HEK293T (cell line): Measurements from ENCODE around the gene SCAANT1.

Experiments
- FOXM1 ChIP-seq: fragments of 450-650 bp; IDR thresholded peaks from 2 replicates; pipeline ENCODE4 v1.6.1; 2017; ENCODE audit warnings: mild to moderate bottlenecking, borderline replicate concordance
- HDGF ChIP-seq: fragments of 450-650 bp; IDR thresholded peaks from 2 replicates; pipeline ENCODE4 v1.6.1; 2017; ENCODE audit warnings: antibody characterized with exemption, borderline replicate concordance
- LEF1 ChIP-seq: fragments of 450-650 bp; IDR thresholded peaks from 2 replicates; pipeline ENCODE4 v1.6.1; 2017; ENCODE audit warnings: mild to moderate bottlenecking, borderline replicate concordance
- SUZ12 ChIP-seq: fragments of 450-650 bp; IDR thresholded peaks from 2 replicates; pipeline ENCODE4 v1.6.1; 2016; ENCODE audit warnings: mild to moderate bottlenecking

- TF ChIP-seq LEF1 (no peak), FOXM1 (no peak), SUZ12 (no peak), HDGF (no peak)
Measured at GRCh38 chr3:63940389-63940757, 28.2 kb upstream of the SCAANT1 start.
